IMR-90 (cell line): ENCODE data around the gene RAI14. TPM values are rescaled to one million over a fixed set of nuclear protein-coding genes. Genes with fewer than 3 reads are reported as not detected.

Experiments
- ATAC-seq: fragments of 200-7000 bp; cut with Tn5 transposase; 2 replicates; pipeline ENCODE4 v1.9.1; 2020; ENCODE audit warnings: low read depth, mild to moderate bottlenecking, moderate library complexity
- BruUV-seq: library from RNA; stranded (reverse); fragments of 400-500 nt; replicated peaks from 2 replicates; lab custom pipeline; 2021; lab: Mats Ljungman, UMichigan
- CTCF ChIA-PET: fragments of 300-600 bp; formaldehyde crosslinking; extraction: SDS; loops from one replicate; lab custom pipeline; 2021; ENCODE audit warnings: antibody characterized with exemption; lab: Yijun Ruan, JAX
- POLR2A ChIA-PET: fragments of 300-600 bp; sonication (Branson Sonifier 250); formaldehyde crosslinking; loops from one replicate; lab custom pipeline; 2022; ENCODE audit warnings: antibody characterized with exemption; ENCODE audit not compliant: unreplicated experiment; lab: Charles Lee
- DNase-seq: peaks from one replicate; pipeline ENCODE4 v3.0.0; 2013
- H2AFZ ChIP-seq: replicated peaks from 2 replicates; pipeline ENCODE3; 2013; ENCODE audit warnings: low read length, mild to moderate bottlenecking; ENCODE audit not compliant: poor library complexity
- H2AK5ac ChIP-seq: 2 replicates; pipeline ENCODE4 v1.6.1; 2013; ENCODE audit warnings: low read depth, low read length, inconsistent platforms
- H2AK9ac ChIP-seq: replicated peaks from 2 replicates; pipeline ENCODE3; 2013; ENCODE audit warnings: mild to moderate bottlenecking, low read depth, low read length, moderate library complexity; ENCODE audit not compliant: poor library complexity
- H2BK120ac ChIP-seq: 2 replicates; pipeline ENCODE4 v1.6.1; 2013; ENCODE audit warnings: low read depth, low read length, inconsistent platforms
- H2BK15ac ChIP-seq: 3 replicates; pipeline ENCODE4 v1.6.1; 2013; ENCODE audit warnings: low read depth, low read length, inconsistent platforms
- H2BK20ac ChIP-seq: 2 replicates; pipeline ENCODE4 v1.6.1; 2013; ENCODE audit warnings: low read depth, mild to moderate bottlenecking, inconsistent platforms, low read length, moderate library complexity
- H2BK5ac ChIP-seq: 2 replicates; pipeline ENCODE4 v1.6.1; 2013; ENCODE audit warnings: mild to moderate bottlenecking, low read depth, low read length, inconsistent platforms; ENCODE audit not compliant: poor library complexity, severe bottlenecking
- H3K14ac ChIP-seq: replicated peaks from 2 replicates; pipeline ENCODE4 v1.6.1; 2013; ENCODE audit warnings: low read depth, low read length, inconsistent platforms
- H3K18ac ChIP-seq: 2 replicates; pipeline ENCODE4 v1.6.1; 2013; ENCODE audit warnings: low read depth, low read length, control low read depth
- H3K23ac ChIP-seq: 2 replicates; pipeline ENCODE4 v1.6.1; 2013; ENCODE audit warnings: low read depth, low read length, inconsistent platforms
- H3K27ac ChIP-seq: 2 replicates; pipeline ENCODE4 v1.5.1; 2013; ENCODE audit warnings: mild to moderate bottlenecking, control low read depth, low read length; ENCODE audit not compliant: insufficient read depth
- H3K27me3 ChIP-seq: 2 replicates; pipeline ENCODE4 v1.6.1; 2013; ENCODE audit warnings: low read length; ENCODE audit not compliant: control insufficient read depth, insufficient read depth
- H3K36me3 ChIP-seq: 2 replicates; pipeline ENCODE4 v1.6.1; 2013; ENCODE audit warnings: low read length, mixed read lengths; ENCODE audit not compliant: control insufficient read depth, insufficient read depth
- H3K4ac ChIP-seq: 2 replicates; pipeline ENCODE4 v1.6.1; 2013; ENCODE audit warnings: low read depth, low read length, inconsistent platforms
- H3K4me1 ChIP-seq: 2 replicates; pipeline ENCODE4 v1.6.1; 2013; ENCODE audit warnings: low read length, mixed read lengths; ENCODE audit not compliant: control insufficient read depth, insufficient read depth
- H3K4me2 ChIP-seq: 2 replicates; pipeline ENCODE4 v1.6.1; 2013; ENCODE audit warnings: low read depth, mild to moderate bottlenecking, control low read depth, low read length, moderate library complexity
- H3K4me3 ChIP-seq: 2 replicates; pipeline ENCODE4 v1.5.1; 2013; ENCODE audit warnings: low read depth, mild to moderate bottlenecking, control low read depth, low read length, moderate library complexity; ENCODE audit not compliant: insufficient read depth
- H3K56ac ChIP-seq: 2 replicates; pipeline ENCODE4 v1.6.1; 2013; ENCODE audit warnings: low read length, inconsistent platforms; ENCODE audit not compliant: insufficient read depth; ENCODE audit errors: extremely low read depth
- H3K79me1 ChIP-seq, 2 experiments: 2 replicates each; pipeline ENCODE4 v1.6.1; 2013; ENCODE audit warnings: low read length in 2 of 2, inconsistent platforms in 1 of 2, low read depth in 1 of 2
- H3K9ac ChIP-seq: 2 replicates; pipeline ENCODE4 v1.6.1; 2013; ENCODE audit warnings: low read depth, low read length, control low read depth
- H3K9me1 ChIP-seq: 2 replicates; pipeline ENCODE4 v1.6.1; 2013; ENCODE audit warnings: low read length, inconsistent platforms; ENCODE audit not compliant: insufficient read depth
- H3K9me3 ChIP-seq: 2 replicates; pipeline ENCODE4 v1.6.1; 2013; ENCODE audit warnings: low read length; ENCODE audit not compliant: control insufficient read depth, insufficient read depth
- H4K20me1 ChIP-seq: 2 replicates; pipeline ENCODE4 v1.6.1; 2013; ENCODE audit warnings: low read length, inconsistent platforms; ENCODE audit not compliant: insufficient read depth
- H4K5ac ChIP-seq: 2 replicates; pipeline ENCODE4 v1.6.1; 2013; ENCODE audit warnings: mild to moderate bottlenecking, low read depth, low read length, control low read depth
- H4K8ac ChIP-seq, 2 experiments: 2 replicates each; pipeline ENCODE4 v1.6.1; 2013; ENCODE audit warnings: low read depth in 2 of 2, low read length in 2 of 2, control low read depth in 1 of 2, inconsistent platforms in 1 of 2
- H4K91ac ChIP-seq: 2 replicates; pipeline ENCODE4 v1.6.1; 2013; ENCODE audit warnings: low read depth, low read length, inconsistent platforms; ENCODE audit not compliant: insufficient read depth
- BHLHE40 ChIP-seq: fragments of 150-350 bp; IDR thresholded peaks from 2 replicates; pipeline ENCODE4 v1.6.1; 2016; ENCODE audit warnings: mild to moderate bottlenecking, low read depth, low read length
- CEBPB ChIP-seq: IDR thresholded peaks from 2 replicates; pipeline ENCODE4 v1.6.1; 2012; ENCODE audit warnings: low read depth, low read length, improper control_type of control experiment
- CHD1 ChIP-seq: IDR thresholded peaks from 2 replicates; pipeline ENCODE4 v1.6.1; 2012; ENCODE audit warnings: low read depth, low read length, improper control_type of control experiment
- CTCF ChIP-seq: conservative IDR thresholded peaks from 2 replicates; pipeline ENCODE4 v1.5.1; 2012; ENCODE audit warnings: mild to moderate bottlenecking, low read depth, low read length, improper control_type of control experiment
- MAFK ChIP-seq: IDR thresholded peaks from 2 replicates; pipeline ENCODE4 v1.6.1; 2012; ENCODE audit warnings: low read depth, low read length, improper control_type of control experiment
- MAZ ChIP-seq: IDR thresholded peaks from 2 replicates; pipeline ENCODE4 v1.6.1; 2012; ENCODE audit warnings: low read depth, mild to moderate bottlenecking, low read length, improper control_type of control experiment, moderate library complexity, borderline replicate concordance
- POLR2A ChIP-seq: IDR thresholded peaks from 2 replicates; pipeline ENCODE4 v1.6.1; 2012; ENCODE audit warnings: mild to moderate bottlenecking, low read depth, low read length
- RFX5 ChIP-seq: IDR thresholded peaks from 2 replicates; pipeline ENCODE4 v1.8.0; 2012; ENCODE audit warnings: low read depth, mild to moderate bottlenecking, low read length, moderate library complexity
- WGBS, 2 experiments: methylation state at CpG; one replicate each; pipeline versions ENCODE4 v1.1.5 to v1.1.7; 2013; ENCODE audit warnings: missing lambda C conversion rate in 2 of 2; ENCODE audit not compliant: insufficient read length in 1 of 2; ENCODE audit errors: extremely low coverage in 2 of 2; 5-methylcytosine and 5-hydroxymethylcytosine counted together
- dilution Hi-C: fragments of 300-500 bp; cut with HindIII; formaldehyde crosslinking; loops from one replicate; pipeline ENCODE4 v1.14.3; 2018; ENCODE audit warnings: low sequenced_read_pairs; ENCODE audit not compliant: unreplicated experiment
- in situ Hi-C: fragments of 300-500 bp; cut with MboI; formaldehyde crosslinking; loops from 3 replicates; pipeline ENCODE4 v1.14.3; 2019; ENCODE audit warnings: low sequenced_read_pairs, inconsistent platforms, mixed read lengths
- intact Hi-C: fragments of 100-400 bp; cut with micrococcal nuclease; formaldehyde crosslinking; loops from 2 replicates; pipeline ENCODE4 v1.10.0; 2022
- polyA plus RNA-seq, 3 experiments: library from polyadenylated mRNA; depleted of rRNA; stranded (reverse); fragments of >200 nt; gene quantifications; 2 replicates each; pipeline ENCODE4 v1.2.3, GENCODE V29; 2012; ENCODE audit warnings: low replicate concordance in 1 of 3
- total RNA-seq: library from RNA; depleted of rRNA; stranded (reverse); fragments of >200 nt; gene quantifications from 2 replicates; pipeline ENCODE4 v1.2.3, GENCODE V29; 2012
- TF ChIP-seq, protein P1 (sequence below): fragments of 150-350 bp; IDR thresholded peaks from 2 replicates; pipeline ENCODE4 v1.6.1; 2016; ENCODE audit warnings: low read depth, mild to moderate bottlenecking, low read length, moderate library complexity, borderline replicate concordance

Gene RAI14
- total and polyA plus RNA-seq, 2 of the 4 experiments (the other 2 are of a cell fraction), result 221 to 267 TPM

- no peak overlapping the region for H2BK5ac ChIP-seq
- peaks cover 78% of the 10 kb centered on the region for H4K20me1 ChIP-seq
- no peaks in the 10 kb centered on the region for H3K9me3 ChIP-seq
- H3K14ac ChIP-seq, result no peak overlapping the region
- no peak overlapping the region for H3K27ac ChIP-seq
- H3K9me1 ChIP-seq, result peaks cover 20% of the 10 kb centered on the region
- TF ChIP-seq MAFK, result no peak
- TF ChIP-seq CEBPB, result no peak
- TF ChIP-seq CHD1, result no peak
- TF ChIP-seq BHLHE40, result no peak
- no peak for TF ChIP-seq RFX5
- TF ChIP-seq, protein P1, sequence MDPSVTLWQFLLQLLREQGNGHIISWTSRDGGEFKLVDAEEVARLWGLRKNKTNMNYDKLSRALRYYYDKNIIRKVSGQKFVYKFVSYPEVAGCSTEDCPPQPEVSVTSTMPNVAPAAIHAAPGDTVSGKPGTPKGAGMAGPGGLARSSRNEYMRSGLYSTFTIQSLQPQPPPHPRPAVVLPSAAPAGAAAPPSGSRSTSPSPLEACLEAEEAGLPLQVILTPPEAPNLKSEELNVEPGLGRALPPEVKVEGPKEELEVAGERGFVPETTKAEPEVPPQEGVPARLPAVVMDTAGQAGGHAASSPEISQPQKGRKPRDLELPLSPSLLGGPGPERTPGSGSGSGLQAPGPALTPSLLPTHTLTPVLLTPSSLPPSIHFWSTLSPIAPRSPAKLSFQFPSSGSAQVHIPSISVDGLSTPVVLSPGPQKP, result no peak
- TF ChIP-seq CTCF, result no peak
- no peak for TF ChIP-seq POLR2A
- no peak for TF ChIP-seq MAZ
- H3K56ac ChIP-seq, result no peak overlapping the region
- H3K23ac ChIP-seq, result no peak overlapping the region
- no peak overlapping the region for H2AK5ac ChIP-seq
- no peak overlapping the region for H2AFZ ChIP-seq
- peaks cover 38% of the 10 kb centered on the region for H3K36me3 ChIP-seq
- no peak overlapping the region for H3K4ac ChIP-seq
- no TSS peak for BruUV-seq
- no peak overlapping the region for H2BK20ac ChIP-seq
- CTCF ChIA-PET, result no interaction called here
- H2BK15ac ChIP-seq, result no peak overlapping the region
- no peak for ATAC-seq
- no peak overlapping the region for H3K9ac ChIP-seq
- no CpG with 5 or more reads among the region's 1 CpG for WGBS, 2 experiments
- H2BK120ac ChIP-seq, result no peak overlapping the region
- no peak for DNase-seq
- H3K27me3 ChIP-seq, result no peaks in the 10 kb centered on the region
- no peak overlapping the region for H3K4me3 ChIP-seq
- H4K91ac ChIP-seq, result no peak overlapping the region
- dilution Hi-C loops (no loop called here), in situ Hi-C loops (no loop called here), intact Hi-C loops (loop anchor here (10.0 kb wide), 1 partner anchor 281 kb away; no protein-coding TSS in a partner anchor)
- H2AK9ac ChIP-seq, result no peak overlapping the region
- H4K5ac ChIP-seq, result no peak overlapping the region
- POLR2A ChIA-PET, result no interaction called here
- H3K4me2 ChIP-seq, result no peak overlapping the region
- peaks cover 35 to 87% of the 10 kb centered on the region in 2 experiments for H3K79me1 ChIP-seq
- H4K8ac ChIP-seq, result no peak overlapping the region
- no peak overlapping the region for H3K18ac ChIP-seq
- peaks cover 13% of the 10 kb centered on the region for H3K4me1 ChIP-seq
These were observed 109.5 kb downstream of the RAI14 start for GRCh38 chr5:34765662-34766061.
